HG02623 (cell line): ENCODE results near the gene CRYBB3.
"Not testable (repeated sequence)": the region's sequence is repeated elsewhere in the genome, so short reads cannot be mapped to it uniquely, and the experiment has no call there.

Experiments used
- ATAC-seq: cut with Tn5 transposase; IDR thresholded peaks from one replicate; pipeline ENCODE4 v1.9.1; 2021; ENCODE audit warnings: moderate library complexity; ENCODE audit not compliant: unreplicated experiment

The CRYBB3 gene

DNA sequence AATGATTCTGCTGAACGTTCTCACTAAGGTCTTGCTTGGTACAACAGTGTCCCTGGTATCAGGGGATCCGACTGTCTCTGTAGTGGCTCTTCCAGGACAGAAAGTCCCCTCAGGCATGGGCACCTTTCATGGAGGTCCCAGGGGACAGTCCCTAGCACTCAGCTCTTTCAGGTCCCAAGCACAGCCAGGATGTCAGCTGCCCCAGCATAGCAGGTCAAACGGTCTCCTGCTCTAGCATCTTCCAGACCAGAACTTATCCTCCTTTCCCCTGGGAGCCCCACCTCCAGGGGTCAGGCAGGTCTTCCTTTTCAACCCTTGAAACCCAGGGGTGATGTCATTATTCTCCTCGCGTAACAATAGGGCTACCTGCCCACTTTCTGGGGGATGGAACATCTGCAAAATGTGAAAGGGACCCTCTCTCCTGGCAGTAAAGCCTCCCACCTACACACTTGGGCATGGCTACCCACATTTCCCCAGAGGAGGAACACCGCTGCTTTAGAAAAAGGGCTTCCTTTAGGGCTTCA is 24.7 kb upstream of the CRYBB3 start:
- ATAC-seq = no peak

GRCh38 chr22:25176175-25176574 is 23.5 kb upstream of the CRYBB3 start:
- ATAC-seq = no peak

DNA sequence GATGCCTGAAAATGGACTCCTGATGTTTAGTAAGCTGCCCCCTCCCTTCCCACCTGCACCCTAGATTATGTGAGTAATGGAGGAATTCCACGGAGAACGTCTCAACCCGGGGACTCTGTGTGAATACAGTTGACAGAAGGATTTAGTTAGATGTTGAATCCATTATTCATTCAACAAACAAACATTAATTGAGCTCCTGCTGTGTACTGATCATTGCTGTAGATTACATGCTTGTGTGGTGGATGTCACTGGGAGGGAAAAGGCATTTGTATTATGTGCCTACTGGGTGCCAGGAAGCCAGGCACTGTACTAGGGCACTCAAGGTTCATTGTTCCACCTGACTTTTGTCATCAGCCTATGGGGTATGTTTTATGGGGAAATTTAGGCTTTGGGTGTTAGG is 22.9 kb upstream of the CRYBB3 start:
- no peak for ATAC-seq

- ATAC-seq = no peak
Measured at GRCh38 chr22:25177226-25177625, 22.4 kb upstream of the CRYBB3 start.

DNA sequence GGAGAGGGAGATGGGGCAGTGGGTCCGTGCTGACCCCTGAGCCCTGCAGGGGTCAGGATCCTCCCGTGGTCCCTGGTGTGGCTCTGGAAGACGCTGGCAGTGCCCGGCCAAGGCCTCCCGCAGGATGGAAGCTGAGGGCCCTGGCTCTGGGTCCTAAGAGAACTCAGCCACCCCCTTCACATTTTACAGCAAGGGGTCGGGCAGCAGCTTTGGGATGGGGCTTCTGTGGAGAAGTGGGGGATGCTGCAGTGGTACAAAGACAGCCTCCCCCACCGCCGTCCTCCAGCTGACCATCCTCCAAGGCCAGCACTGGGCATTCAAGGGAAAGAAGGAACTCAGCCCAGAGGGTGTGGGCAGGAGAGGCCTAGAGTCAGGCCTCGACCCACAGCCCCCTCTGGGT is 21.8 kb upstream of the CRYBB3 start:
- no peak for ATAC-seq

GRCh38 chr22:25178348-25178747 is 21.3 kb upstream of the CRYBB3 start:
- ATAC-seq = not testable (repeated sequence)

GRCh38 chr22:25178869-25179631 is 20.6 kb upstream of the CRYBB3 start:
- not testable (repeated sequence) for ATAC-seq

DNA sequence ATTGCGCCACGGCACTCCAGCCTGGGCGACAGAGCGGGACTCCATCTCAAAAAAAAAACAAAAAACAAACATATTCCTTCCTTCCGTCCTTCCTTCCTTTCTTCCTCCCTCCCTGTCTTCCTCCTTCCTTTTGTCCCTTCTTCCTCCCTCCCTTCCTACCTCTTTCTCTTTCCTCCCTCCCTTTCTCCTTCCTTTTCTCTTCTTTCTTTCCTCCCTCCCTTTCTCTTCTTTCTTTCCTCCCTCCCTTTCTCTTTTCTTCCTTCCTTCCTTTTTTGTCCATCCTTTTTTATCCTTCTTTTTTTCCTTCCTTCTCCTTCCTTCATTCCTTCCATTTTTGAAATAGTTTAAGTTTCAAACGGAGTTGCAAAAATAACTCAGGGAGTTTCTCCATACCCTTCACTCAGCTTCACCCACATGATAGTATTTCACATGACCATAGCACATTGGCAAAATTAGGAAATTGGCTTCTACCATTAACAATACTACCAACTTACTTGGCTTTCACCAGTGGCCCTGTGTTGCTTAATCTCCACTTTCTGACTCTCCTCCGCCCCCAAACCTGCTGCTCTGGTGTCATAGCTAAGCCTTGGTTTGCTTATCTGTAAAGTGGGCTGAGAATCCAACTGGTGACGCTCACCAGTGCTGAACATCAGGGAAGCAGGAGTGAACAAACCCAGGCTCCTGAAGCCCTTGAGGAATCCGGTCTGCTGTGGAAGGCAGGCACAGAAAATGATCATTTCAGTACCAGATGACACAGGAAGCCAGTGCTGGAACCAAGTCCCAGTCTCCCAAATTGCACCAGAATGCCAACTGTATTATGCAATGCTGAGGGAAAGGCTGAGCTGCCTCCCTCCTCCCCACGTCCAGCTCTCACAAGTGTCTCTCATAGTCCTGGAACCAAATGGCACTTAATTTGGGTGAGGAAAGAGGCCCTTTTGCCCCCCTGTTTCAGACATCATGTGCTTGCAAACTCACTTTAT is 17.2 kb upstream of the CRYBB3 start:
- ATAC-seq = no peak

DNA sequence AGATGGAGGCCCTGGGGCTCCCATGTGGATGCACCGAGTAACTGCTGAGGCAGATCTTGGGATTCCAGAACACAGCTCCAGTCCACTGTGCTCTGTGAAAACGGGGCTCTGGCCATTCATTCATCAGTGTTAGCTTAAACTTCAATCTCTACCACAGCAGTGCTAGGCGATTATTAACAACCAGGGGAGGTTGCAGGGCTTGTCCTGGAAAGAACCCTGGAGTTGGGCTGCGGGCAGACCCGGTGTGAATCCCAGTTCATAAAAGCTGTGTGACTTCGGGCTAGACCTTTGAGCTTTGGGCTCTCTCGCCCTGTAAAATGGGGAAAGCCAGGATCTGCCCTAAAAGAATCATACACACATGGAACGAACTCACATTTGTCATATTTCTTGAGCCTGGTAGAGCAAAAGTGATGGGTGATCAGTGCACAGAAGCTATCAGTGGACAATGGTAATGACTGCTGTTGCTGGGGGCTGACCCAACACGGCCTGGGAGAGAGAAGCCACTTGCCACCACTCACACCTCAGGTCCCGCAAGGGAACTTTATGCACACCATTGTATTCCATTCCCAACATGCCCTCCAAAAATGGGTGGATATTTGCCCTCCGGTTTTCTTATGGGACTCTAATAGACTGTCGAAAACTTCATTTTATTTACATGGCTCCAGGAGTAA is 15.6 kb upstream of the CRYBB3 start:
- ATAC-seq = no peak

- no peak for ATAC-seq
Measured at GRCh38 chr22:25186140-25186539, 13.5 kb upstream of the CRYBB3 start.

- ATAC-seq = no peak
Measured at GRCh38 chr22:25187469-25187868, 12.2 kb upstream of the CRYBB3 start.

DNA sequence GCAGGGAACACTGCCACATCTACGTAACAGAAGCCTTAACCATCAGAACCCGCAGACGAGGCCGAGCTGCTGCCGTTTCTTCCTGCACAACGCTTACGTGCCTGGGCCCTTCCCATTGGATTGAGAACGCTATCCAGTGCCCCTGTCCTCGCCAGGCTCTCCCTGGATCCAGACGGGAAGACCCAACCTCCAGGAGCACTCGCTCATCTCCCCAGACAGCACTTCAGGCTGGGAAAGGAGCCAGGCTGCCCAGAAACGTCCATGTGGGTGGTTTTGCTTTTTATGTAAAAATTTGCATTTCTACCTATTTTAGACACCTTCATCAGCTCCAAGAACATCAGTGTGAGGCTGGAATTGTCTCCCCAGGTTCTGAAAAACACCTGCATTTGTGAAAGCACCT is 7.3 kb upstream of the CRYBB3 start:
- ATAC-seq = no peak

- ATAC-seq = no peak
Measured at GRCh38 chr22:25193130-25193529, 6.5 kb upstream of the CRYBB3 start.

DNA sequence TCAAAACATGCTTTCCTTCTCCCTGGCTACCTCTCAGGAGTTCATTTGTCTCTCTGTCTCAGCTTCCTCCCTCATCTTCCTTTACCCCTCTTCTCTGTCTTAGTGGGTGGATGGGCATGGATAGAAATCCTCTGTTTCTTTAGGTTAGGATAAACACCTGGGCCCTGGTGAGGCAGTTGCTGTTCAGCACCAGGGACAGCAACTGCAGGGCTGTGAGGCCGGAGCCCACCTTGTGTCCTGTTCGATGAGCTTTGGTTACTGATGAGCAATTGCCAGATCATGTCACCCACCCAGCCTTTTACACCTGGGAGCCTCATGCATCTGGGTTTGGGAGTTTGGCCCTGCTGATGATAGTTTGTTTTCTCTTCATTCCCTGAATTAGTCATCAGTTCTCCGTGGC is 6.1 kb upstream of the CRYBB3 start:
- ATAC-seq = no peak

DNA sequence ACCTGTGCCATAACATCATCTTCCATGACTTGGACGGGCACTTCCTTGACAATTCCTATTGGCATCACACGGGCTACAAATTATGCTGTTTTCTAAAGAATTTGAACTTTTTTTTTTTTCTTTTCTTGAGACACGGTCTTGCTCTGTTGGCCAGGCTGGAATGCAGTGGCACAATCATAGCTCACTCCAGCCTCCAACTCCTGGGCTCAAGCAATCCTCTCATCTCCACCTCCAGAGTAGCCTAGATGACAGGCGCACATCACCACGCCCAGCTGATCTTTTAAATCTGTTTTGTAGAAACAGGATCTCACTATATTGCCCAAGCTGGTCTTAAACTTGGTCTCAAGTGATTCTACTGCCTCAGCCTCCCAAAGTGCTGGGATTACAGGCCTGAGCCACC is 3.3 kb upstream of the CRYBB3 start:
- no peak for ATAC-seq

GRCh38 chr22:25197340-25197739 is 2.3 kb upstream of the CRYBB3 start:
- ATAC-seq = no peak

GRCh38 chr22:25200967-25201366 is 1.3 kb downstream of the CRYBB3 start:
- no peak for ATAC-seq

- ATAC-seq = no peak
Measured at GRCh38 chr22:25201557-25202273, 2.1 kb downstream of the CRYBB3 start.

- ATAC-seq = no peak
Measured at GRCh38 chr22:25202290-25202921, 2.7 kb downstream of the CRYBB3 start.

DNA sequence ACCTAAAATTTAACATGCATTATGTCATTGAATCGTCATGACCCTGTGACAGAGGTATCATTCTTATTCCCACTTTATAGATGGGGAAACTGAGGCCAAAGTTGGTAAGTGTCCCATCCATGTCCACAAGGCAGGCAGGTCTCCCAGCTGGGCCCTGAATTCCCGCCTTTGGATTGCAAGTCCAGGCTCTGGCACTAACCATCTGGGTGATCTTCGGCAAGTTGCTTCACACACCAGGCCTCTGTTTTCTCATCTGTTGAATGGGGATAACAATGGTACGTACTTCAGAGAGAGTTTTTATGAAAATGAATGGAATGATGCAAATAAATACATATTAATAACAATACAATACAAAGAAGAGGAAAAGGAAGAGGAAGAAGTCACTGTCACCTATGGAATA is 3.4 kb downstream of the CRYBB3 start:
- no peak for ATAC-seq
